ENCODE data around the gene TAF3. TPM values are rescaled to one million over a fixed set of nuclear protein-coding genes. Genes with fewer than 3 reads are reported as not detected.

The TAF3 gene
- total RNA-seq, 1 donor from 2014 or later = 11.8 TPM

DNA sequence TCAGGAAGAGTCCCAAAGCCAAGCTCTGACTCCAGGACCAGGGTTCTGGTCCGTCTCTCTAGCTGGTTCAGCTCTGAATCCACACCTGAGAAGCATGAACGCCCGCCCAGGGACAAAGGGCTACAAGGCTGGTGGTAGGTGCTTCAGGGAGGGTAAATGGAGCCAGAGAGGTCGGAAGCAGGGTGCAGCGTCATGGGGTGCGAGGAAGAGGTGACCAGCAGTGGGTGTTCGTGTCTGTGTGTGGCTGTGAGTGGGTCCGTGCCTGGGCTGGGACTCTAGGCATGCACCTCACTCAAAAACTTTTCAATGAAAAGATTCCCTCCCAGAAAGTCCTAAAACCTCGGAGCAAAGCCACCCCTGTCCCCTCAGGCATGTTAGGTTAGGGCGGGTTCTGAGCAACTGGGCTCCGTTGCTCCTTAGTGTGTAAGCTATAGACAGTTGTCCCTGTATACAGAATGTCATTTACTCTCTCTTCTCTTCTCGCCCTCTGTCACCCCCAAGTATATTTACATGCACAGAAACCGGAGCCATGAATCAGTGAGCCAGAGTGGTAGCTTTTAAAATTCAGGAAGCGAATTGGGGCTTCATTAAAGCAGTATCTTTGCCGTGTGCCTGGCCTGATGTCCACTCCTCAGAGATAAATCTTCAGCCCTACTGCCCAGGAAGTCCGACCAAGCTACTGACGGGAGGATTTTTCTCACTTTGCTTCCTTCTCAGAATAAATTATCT, 223.9 kb downstream of the TAF3 start:
- Mint-ChIP-seq H3K9me3 (no peaks in the 10 kb centered on the region), H3K36me3 (ENCODE audit: low read depth) (peaks cover 3% of the 10 kb centered on the region), H3K4me1 (peaks cover 6% of the 10 kb centered on the region), H3K27me3 (ENCODE audit: low read depth) (peaks cover 100% of the 10 kb centered on the region), H3K4me3 (peak overlapping the region; percentile 2), H3K27ac (ENCODE audit: unreplicated experiment) (no peak overlapping the region)
- no peak for DNase-seq (ENCODE audit: low read depth, low spot score)
- TF ChIP-seq, protein P1, sequence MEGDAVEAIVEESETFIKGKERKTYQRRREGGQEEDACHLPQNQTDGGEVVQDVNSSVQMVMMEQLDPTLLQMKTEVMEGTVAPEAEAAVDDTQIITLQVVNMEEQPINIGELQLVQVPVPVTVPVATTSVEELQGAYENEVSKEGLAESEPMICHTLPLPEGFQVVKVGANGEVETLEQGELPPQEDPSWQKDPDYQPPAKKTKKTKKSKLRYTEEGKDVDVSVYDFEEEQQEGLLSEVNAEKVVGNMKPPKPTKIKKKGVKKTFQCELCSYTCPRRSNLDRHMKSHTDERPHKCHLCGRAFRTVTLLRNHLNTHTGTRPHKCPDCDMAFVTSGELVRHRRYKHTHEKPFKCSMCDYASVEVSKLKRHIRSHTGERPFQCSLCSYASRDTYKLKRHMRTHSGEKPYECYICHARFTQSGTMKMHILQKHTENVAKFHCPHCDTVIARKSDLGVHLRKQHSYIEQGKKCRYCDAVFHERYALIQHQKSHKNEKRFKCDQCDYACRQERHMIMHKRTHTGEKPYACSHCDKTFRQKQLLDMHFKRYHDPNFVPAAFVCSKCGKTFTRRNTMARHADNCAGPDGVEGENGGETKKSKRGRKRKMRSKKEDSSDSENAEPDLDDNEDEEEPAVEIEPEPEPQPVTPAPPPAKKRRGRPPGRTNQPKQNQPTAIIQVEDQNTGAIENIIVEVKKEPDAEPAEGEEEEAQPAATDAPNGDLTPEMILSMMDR (conservative IDR thresholded peaks at IDR 0.05) = no peak

- H3K36me3 Mint-ChIP-seq (ENCODE audit: low read depth) = peaks cover 3% of the 10 kb centered on the region
- peaks cover 6% of the 10 kb centered on the region for H3K4me1 Mint-ChIP-seq
- no peak overlapping the region for H3K4me3 Mint-ChIP-seq
- H3K9me3 Mint-ChIP-seq = no peaks in the 10 kb centered on the region
- H3K27ac Mint-ChIP-seq (ENCODE audit: unreplicated experiment) = no peak overlapping the region
- TF ChIP-seq, protein P1 (conservative IDR thresholded peaks at IDR 0.05) = no peak
- H3K27me3 Mint-ChIP-seq (ENCODE audit: low read depth) = peaks cover 100% of the 10 kb centered on the region
- no peak for DNase-seq (ENCODE audit: low read depth, low spot score)
These were observed 224.6 kb downstream of the TAF3 start for GRCh38 chr10:8042721-8043568.

DNA sequence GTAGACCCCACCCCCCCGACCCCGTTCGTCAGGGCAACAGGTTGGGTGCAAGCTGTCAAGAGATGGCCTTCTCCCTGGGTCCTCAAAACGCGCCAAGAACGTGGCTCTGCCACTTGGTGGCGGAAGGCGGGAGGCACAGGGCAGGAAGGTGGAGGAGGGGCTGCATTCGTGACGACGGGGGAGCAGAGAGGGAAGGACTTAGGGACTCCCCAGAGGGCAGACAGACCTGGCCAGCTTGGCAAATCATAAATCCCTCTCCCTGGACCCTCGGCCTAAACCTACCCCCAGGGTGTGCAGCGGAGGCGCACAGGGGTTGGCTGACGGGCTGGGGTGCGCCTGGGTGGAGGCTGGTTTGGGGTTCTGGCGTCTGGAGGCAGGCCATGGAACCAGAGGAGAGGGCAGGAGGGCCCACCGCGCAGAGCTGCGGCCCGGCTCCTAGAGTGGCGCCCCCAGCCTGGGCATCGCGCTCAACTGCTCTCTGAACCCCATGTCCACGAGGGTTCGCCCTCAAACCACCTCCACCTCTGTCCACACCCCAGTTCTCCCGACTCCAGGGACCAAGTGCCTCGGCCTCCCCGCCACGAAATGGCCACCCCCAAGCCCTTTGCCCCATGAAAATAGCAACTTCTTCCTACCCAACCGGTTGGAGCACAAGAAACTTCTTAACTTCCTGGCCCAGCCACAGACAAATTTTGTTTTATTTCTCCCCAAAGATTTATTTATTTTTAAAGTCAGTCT, 225.4 kb downstream of the TAF3 start:
- TF ChIP-seq, protein P1 (conservative IDR thresholded peaks at IDR 0.05) = peak; percentile 18
- Mint-ChIP-seq H3K9me3 (no peaks in the 10 kb centered on the region), H3K4me3 (no peak overlapping the region), H3K4me1 (peaks cover 6% of the 10 kb centered on the region), H3K27me3 (ENCODE audit: low read depth) (peaks cover 100% of the 10 kb centered on the region), H3K27ac (ENCODE audit: unreplicated experiment) (no peak overlapping the region), H3K36me3 (ENCODE audit: low read depth) (peaks cover 3% of the 10 kb centered on the region)
- DNase-seq (ENCODE audit: low read depth, low spot score) = no peak

- Mint-ChIP-seq H3K9me3 (no peaks in the 10 kb centered on the region), H3K27ac (ENCODE audit: unreplicated experiment) (no peak overlapping the region), H3K27me3 (ENCODE audit: low read depth) (peaks cover 99% of the 10 kb centered on the region), H3K4me3 (no peak overlapping the region), H3K4me1 (peaks cover 6% of the 10 kb centered on the region), H3K36me3 (ENCODE audit: low read depth) (peaks cover 3% of the 10 kb centered on the region)
- DNase-seq (ENCODE audit: low read depth, low spot score) = no peak
- TF ChIP-seq, protein P1 (conservative IDR thresholded peaks at IDR 0.05) = no peak
These were observed 226.1 kb downstream of the TAF3 start for GRCh38 chr10:8044331-8044907.
